ENCODE measurements around the gene RNF14. TPM values are rescaled to one million over a fixed set of nuclear protein-coding genes. Genes with fewer than 3 reads are reported as not detected.

Gene RNF14
- total and polyA plus RNA-seq, 2 experiments from 2014 or later = 8.9 to 19.0 TPM

DNA sequence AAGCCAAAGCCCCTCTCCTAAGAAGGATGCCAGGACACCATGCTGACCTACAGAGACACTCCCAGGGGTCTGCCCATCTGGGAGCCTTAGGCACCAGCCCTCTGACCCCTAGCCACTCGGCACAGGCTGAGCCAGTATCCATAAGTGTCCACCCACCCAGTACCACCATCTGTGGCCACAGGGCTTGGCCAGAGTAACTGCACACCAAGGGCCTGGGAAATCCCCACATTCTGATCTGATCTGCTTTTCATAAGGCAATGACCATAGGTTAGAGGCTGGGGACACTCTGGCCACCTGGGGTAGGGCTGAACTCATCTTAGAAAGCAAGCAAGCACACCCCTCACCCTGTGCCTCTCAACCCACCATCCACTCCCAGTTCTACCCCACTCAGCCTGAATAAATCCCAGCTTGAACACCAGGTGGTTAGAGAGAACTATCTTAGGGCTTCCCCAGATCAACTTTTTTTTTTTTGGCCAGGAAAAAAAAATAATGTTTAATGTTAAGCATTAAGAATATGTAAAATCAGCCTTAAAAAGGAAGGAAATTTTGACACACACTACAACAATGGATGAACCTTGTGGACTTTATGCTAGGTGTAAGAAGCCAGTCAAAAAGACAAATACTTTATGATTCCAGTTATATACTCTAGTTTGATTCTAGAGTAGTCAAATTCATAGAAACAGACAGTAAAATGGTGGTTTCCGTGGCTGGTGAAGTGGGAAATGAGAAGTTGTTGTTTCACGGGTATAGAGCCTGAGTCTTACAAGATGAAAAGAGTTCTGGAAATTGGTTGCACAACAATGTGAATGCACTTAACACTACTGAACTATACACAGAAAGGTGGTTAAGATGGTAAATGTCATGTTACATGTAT lies 37.7 kb downstream of the RNF14 start:
- no peaks in the 10 kb centered on the region for H3K4me1 ChIP-seq (ENCODE audit: insufficient read depth)
- DNase-seq (ENCODE audit: low spot score) = no peak
- TF ChIP-seq EZH2phosphoT487 (IDR thresholded peaks at IDR 0.05; ENCODE audit: unreplicated experiment) = no peak
- TF ChIP-seq, protein P1, sequence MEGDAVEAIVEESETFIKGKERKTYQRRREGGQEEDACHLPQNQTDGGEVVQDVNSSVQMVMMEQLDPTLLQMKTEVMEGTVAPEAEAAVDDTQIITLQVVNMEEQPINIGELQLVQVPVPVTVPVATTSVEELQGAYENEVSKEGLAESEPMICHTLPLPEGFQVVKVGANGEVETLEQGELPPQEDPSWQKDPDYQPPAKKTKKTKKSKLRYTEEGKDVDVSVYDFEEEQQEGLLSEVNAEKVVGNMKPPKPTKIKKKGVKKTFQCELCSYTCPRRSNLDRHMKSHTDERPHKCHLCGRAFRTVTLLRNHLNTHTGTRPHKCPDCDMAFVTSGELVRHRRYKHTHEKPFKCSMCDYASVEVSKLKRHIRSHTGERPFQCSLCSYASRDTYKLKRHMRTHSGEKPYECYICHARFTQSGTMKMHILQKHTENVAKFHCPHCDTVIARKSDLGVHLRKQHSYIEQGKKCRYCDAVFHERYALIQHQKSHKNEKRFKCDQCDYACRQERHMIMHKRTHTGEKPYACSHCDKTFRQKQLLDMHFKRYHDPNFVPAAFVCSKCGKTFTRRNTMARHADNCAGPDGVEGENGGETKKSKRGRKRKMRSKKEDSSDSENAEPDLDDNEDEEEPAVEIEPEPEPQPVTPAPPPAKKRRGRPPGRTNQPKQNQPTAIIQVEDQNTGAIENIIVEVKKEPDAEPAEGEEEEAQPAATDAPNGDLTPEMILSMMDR (conservative IDR thresholded peaks at IDR 0.05; ENCODE audit: low read depth in 2 of 2) = no peak
- H3K27me3 ChIP-seq (ENCODE audit: insufficient read depth) = no peaks in the 10 kb centered on the region
- peaks cover 5% of the 10 kb centered on the region for H3K27me3 Mint-ChIP-seq (ENCODE audit: insufficient read depth, low read depth, poor library complexity)
- no peak for ATAC-seq
- H4K20me1 ChIP-seq (replicated peaks; ENCODE audit: insufficient read depth) = no peaks in the 10 kb centered on the region
- no peaks in the 10 kb centered on the region for H3K9me2 ChIP-seq (ENCODE audit: insufficient read depth)
- H3K27ac ChIP-seq (ENCODE audit: low read depth) = no peak overlapping the region
- H3K4me1 Mint-ChIP-seq = no peaks in the 10 kb centered on the region
- no peaks in the 10 kb centered on the region; the same call in 1 of the 2 replicates for H3K79me2 ChIP-seq (replicated peaks; ENCODE audit: insufficient read depth)
- no peaks in the 10 kb centered on the region for H3F3A ChIP-seq (replicated peaks; ENCODE audit: low read depth)
- no peak overlapping the region for H3K4me3 Mint-ChIP-seq
- no peak overlapping the region for H2AFZ ChIP-seq
- peaks cover 46% of the 10 kb centered on the region; the same call in 1 of the 2 replicates for H3K36me3 ChIP-seq (ENCODE audit: insufficient read depth)
- H3K27ac Mint-ChIP-seq = no peak overlapping the region
- H3K4me2 ChIP-seq = no peak overlapping the region
- no peaks in the 10 kb centered on the region for H3K9me3 Mint-ChIP-seq
- no peak overlapping the region for H3K4me3 ChIP-seq
- peaks cover 64% of the 10 kb centered on the region for H3K36me3 Mint-ChIP-seq (ENCODE audit: low read depth)

DNA sequence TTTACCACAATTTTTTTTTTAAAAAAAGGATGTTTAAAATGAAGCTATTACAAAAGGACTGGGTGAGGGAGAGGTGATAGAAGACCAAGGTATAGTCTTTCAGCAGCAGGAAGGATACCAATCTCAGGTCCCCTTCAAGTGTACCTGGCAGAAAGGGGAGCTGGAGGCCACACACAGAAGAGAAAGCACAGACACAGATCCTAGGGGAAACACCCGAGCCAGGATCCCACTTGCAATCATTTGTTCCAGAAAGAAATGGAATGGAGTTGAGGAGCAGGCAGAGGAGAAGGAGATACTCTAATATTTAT lies 38.3 kb downstream of the RNF14 start:
- Histone ChIP-seq H3F3A (replicated peaks; ENCODE audit: low read depth) (no peaks in the 10 kb centered on the region), H3K36me3 (ENCODE audit: insufficient read depth) (peaks cover 40% of the 10 kb centered on the region; the same call in 1 of the 2 replicates), H3K79me2 (replicated peaks; ENCODE audit: insufficient read depth) (no peaks in the 10 kb centered on the region; the same call in 1 of the 2 replicates), H3K4me2 (no peak overlapping the region), H2AFZ (no peak overlapping the region), H3K4me3 (no peak overlapping the region), H4K20me1 (replicated peaks; ENCODE audit: insufficient read depth) (no peaks in the 10 kb centered on the region), H3K9me2 (ENCODE audit: insufficient read depth) (no peaks in the 10 kb centered on the region), H3K27ac (ENCODE audit: low read depth) (no peak overlapping the region), H3K27me3 (ENCODE audit: insufficient read depth) (no peaks in the 10 kb centered on the region), H3K4me1 (ENCODE audit: insufficient read depth) (no peaks in the 10 kb centered on the region)
- Mint-ChIP-seq H3K27me3 (ENCODE audit: insufficient read depth, low read depth, poor library complexity) (peaks cover 6% of the 10 kb centered on the region), H3K9me3 (no peaks in the 10 kb centered on the region), H3K4me1 (peaks cover 4% of the 10 kb centered on the region; the same call in 2 of the 3 replicates), H3K27ac (no peak overlapping the region), H3K36me3 (ENCODE audit: low read depth) (peaks cover 58% of the 10 kb centered on the region), H3K4me3 (no peak overlapping the region)
- DNase-seq (ENCODE audit: low spot score) = no peak
- ATAC-seq = no peak
- no peak for TF ChIP-seq ZNF331 (CRISPR knock-in tag; IDR thresholded peaks at IDR 0.05; ENCODE audit: low read depth)
- TF ChIP-seq, protein P2, sequence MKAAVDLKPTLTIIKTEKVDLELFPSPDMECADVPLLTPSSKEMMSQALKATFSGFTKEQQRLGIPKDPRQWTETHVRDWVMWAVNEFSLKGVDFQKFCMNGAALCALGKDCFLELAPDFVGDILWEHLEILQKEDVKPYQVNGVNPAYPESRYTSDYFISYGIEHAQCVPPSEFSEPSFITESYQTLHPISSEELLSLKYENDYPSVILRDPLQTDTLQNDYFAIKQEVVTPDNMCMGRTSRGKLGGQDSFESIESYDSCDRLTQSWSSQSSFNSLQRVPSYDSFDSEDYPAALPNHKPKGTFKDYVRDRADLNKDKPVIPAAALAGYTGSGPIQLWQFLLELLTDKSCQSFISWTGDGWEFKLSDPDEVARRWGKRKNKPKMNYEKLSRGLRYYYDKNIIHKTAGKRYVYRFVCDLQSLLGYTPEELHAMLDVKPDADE (IDR thresholded peaks at IDR 0.05) = no peak
- TF ChIP-seq EZH2phosphoT487 (IDR thresholded peaks at IDR 0.05; ENCODE audit: unreplicated experiment) = no peak
- TF ChIP-seq POLR2AphosphoS5 (IDR thresholded peaks at IDR 0.05; ENCODE audit: low read depth) = no peak
- TF ChIP-seq, protein P3, sequence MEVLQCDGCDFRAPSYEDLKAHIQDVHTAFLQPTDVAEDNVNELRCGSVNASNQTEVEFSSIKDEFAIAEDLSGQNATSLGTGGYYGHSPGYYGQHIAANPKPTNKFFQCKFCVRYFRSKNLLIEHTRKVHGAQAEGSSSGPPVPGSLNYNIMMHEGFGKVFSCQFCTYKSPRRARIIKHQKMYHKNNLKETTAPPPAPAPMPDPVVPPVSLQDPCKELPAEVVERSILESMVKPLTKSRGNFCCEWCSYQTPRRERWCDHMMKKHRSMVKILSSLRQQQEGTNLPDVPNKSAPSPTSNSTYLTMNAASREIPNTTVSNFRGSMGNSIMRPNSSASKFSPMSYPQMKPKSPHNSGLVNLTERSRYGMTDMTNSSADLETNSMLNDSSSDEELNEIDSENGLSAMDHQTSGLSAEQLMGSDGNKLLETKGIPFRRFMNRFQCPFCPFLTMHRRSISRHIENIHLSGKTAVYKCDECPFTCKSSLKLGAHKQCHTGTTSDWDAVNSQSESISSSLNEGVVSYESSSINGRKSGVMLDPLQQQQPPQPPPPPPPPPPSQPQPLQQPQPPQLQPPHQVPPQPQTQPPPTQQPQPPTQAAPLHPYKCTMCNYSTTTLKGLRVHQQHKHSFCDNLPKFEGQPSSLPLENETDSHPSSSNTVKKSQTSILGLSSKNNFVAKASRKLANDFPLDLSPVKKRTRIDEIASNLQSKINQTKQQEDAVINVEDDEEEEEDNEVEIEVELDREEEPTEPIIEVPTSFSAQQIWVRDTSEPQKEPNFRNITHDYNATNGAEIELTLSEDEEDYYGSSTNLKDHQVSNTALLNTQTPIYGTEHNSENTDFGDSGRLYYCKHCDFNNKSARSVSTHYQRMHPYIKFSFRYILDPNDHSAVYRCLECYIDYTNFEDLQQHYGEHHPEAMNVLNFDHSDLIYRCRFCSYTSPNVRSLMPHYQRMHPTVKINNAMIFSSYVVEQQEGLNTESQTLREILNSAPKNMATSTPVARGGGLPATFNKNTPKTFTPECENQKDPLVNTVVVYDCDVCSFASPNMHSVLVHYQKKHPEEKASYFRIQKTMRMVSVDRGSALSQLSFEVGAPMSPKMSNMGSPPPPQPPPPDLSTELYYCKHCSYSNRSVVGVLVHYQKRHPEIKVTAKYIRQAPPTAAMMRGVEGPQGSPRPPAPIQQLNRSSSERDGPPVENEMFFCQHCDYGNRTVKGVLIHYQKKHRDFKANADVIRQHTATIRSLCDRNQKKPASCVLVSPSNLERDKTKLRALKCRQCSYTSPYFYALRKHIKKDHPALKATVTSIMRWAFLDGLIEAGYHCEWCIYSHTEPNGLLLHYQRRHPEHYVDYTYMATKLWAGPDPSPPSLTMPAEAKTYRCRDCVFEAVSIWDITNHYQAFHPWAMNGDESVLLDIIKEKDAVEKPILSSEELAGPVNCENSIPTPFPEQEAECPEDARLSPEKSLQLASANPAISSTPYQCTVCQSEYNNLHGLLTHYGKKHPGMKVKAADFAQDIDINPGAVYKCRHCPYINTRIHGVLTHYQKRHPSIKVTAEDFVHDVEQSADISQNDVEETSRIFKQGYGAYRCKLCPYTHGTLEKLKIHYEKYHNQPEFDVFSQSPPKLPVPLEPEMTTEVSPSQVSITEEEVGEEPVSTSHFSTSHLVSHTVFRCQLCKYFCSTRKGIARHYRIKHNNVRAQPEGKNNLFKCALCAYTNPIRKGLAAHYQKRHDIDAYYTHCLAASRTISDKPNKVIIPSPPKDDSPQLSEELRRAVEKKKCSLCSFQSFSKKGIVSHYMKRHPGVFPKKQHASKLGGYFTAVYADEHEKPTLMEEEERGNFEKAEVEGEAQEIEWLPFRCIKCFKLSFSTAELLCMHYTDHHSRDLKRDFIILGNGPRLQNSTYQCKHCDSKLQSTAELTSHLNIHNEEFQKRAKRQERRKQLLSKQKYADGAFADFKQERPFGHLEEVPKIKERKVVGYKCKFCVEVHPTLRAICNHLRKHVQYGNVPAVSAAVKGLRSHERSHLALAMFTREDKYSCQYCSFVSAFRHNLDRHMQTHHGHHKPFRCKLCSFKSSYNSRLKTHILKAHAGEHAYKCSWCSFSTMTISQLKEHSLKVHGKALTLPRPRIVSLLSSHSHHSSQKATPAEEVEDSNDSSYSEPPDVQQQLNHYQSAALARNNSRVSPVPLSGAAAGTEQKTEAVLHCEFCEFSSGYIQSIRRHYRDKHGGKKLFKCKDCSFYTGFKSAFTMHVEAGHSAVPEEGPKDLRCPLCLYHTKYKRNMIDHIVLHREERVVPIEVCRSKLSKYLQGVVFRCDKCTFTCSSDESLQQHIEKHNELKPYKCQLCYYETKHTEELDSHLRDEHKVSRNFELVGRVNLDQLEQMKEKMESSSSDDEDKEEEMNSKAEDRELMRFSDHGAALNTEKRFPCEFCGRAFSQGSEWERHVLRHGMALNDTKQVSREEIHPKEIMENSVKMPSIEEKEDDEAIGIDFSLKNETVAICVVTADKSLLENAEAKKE (CRISPR knock-in tag; IDR thresholded peaks at IDR 0.05) = no peak
- TF ChIP-seq EZH2 (IDR thresholded peaks at IDR 0.05; ENCODE audit: low read depth, unreplicated experiment) = no peak
- TF ChIP-seq STAT1 (IDR thresholded peaks at IDR 0.05; ENCODE audit: unreplicated experiment) = no peak
- no peak for TF ChIP-seq ZNF114 (CRISPR knock-in tag; IDR thresholded peaks at IDR 0.05)
